Esophagus muscularis mucosa (tissue), 4 donors: ENCODE results near the gene SLC13A2.

Experiments used
- CTCF ChIP-seq, 3 experiments: fragments of 200-600 bp in 2 of 3; fragments of 450-650 bp in 1 of 3; sonication (generic) in 2 of 3; IDR thresholded peaks; one replicate each; pipeline ENCODE4 v1.5.1; 2017 to 2019; ENCODE audit warnings: antibody characterized with exemption in 3 of 3, mild to moderate bottlenecking in 2 of 3, moderate library complexity in 1 of 3
- EP300 ChIP-seq: sonication (generic); formaldehyde crosslinking; IDR thresholded peaks from one replicate; pipeline ENCODE4 v1.6.1; 2017; ENCODE audit warnings: antibody characterized with exemption
- POLR2AphosphoS5 ChIP-seq, 2 donors: sonication (generic); formaldehyde crosslinking; IDR thresholded peaks; one replicate each; pipeline ENCODE4 v1.6.1; 2017; ENCODE audit warnings: antibody characterized with exemption in 2 of 2

GRCh38 chr17:28511858-28512461 is 38.5 kb downstream of the SLC13A2 start:
- no peak for TF ChIP-seq POLR2AphosphoS5 (IDR thresholded peaks at IDR 0.05)
- TF ChIP-seq EP300 = no peak
- TF ChIP-seq CTCF (IDR thresholded peaks at IDR 0.05) = no peak
